HG02678 (cell line): ENCODE measurements around the gene IFFO2.

Source experiments
- ATAC-seq: cut with Tn5 transposase; IDR thresholded peaks from one replicate; pipeline ENCODE4 v1.9.1; 2021; ENCODE audit warnings: mild to moderate bottlenecking, moderate library complexity; ENCODE audit not compliant: unreplicated experiment

IFFO2 gene

DNA sequence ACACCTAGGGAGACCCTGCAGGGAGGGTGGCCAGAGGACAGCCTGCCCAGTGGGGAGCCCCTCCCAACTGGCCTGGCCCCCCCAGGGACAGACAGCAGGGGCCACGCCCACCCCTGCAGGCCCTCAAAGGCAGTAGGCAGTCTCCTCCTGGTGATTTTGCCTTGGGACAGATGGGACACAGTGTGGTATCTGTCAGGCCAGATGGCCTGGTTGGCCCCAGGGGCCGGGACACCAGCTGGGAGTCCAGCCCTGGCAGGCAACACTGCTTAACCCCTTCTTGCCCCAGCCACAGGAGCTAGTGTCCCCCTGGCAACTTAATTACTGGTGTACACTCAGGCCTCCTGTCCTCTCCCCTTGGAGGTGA, 17.8 kb downstream of the IFFO2 start:
- no peak for ATAC-seq

DNA sequence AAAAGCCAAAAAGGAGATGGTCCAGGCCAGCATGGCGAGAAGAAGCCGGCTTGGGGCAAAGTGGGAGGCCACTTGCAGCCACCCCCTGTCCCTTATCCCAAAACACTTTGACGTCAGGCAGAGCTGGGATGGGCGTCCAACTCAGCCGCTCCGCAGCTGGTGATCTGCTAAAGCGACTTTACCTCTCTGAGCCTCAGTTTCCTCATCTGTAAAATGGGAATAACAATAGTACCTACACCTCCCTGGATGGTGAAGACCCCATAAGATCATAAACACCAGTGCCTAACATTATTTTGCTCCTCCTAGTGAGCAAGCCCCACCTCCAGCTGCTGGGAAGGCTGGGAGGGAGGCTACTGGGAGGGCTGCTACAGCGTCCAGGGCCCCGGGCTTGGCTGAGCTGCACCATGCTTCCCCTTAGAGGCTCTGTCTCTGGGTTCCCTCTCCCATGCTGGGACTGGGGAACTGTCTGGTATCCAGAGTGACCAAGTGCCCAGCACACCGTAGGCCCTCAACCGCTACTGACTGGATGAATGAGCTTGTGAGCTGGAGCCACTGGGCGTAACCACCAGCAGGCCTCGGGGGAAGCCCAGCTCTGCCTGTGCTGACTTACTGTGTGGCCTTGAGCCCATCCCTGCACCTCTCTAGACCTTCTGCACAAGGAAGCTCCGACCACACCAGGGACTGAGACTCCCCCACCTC, 18.3 kb downstream of the IFFO2 start:
- ATAC-seq, result no peak

DNA sequence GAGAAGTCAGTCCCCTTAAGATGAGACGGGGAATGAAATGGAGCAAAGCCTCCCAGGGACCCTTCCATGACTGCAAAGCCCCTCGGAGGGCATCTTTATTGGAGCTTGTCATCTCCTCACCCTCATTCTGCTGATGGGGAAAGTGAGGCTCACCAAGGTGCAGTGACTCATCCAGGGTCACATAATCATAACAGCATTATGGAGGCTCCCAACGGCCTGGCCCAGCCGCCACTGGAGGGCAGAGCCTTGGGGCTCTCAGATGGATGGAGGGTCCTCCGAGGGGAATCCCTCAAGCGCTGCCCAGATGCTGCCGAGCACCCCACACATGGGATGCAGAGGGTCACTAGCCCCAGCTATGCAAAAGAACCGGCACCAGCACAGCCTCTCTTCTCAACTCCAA, 18.9 kb downstream of the IFFO2 start:
- ATAC-seq, result no peak

DNA sequence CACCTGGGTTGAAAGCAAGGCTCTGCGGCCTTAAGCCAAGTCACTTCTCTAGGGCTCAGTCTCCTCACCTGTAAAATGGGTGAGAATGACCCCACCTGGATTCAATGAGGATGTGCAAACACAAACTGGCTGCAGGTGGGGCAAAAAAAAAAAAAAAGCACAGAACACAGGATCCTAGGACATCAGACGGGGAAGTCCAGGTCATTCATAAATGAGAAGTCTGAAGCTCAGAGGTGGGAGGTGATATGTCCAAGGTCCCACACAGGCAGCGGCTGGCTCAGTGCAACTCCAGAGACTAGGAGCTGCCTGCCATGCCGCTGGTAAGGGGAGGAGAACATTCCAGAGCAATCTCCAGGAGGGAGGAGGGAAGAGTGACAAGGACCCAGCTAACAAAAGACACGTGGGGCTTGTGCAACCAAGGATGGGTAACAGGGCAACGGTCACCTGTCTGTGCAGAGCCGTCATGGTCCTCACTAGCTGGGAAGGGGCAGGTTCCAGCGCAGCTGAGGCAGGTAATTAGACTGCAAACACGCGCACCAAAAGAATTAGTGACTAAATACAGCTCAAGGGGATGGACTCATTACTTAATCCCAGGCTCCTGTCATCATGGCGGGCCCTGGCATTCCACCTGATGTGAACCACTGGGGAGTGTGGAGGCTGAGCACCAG, 19.5 kb downstream of the IFFO2 start:
- no peak for ATAC-seq

DNA sequence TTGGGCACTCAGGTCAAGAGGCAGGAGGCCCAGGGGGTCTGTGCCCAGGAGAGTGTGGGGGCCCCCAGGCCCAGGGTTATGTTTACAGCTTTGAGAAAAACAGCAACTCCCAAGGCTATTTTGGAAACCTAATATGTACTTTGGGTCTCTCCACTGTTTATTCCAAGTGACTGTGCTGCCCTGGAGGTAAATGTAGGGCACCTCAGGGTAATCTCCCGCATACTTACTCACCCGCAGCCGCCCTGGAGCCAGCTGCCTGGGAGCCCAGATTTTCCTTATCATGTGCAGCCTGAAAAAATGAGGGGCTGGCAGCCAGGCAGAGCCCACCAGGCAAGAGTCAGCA, 20.0 kb downstream of the IFFO2 start:
- no peak for ATAC-seq

DNA sequence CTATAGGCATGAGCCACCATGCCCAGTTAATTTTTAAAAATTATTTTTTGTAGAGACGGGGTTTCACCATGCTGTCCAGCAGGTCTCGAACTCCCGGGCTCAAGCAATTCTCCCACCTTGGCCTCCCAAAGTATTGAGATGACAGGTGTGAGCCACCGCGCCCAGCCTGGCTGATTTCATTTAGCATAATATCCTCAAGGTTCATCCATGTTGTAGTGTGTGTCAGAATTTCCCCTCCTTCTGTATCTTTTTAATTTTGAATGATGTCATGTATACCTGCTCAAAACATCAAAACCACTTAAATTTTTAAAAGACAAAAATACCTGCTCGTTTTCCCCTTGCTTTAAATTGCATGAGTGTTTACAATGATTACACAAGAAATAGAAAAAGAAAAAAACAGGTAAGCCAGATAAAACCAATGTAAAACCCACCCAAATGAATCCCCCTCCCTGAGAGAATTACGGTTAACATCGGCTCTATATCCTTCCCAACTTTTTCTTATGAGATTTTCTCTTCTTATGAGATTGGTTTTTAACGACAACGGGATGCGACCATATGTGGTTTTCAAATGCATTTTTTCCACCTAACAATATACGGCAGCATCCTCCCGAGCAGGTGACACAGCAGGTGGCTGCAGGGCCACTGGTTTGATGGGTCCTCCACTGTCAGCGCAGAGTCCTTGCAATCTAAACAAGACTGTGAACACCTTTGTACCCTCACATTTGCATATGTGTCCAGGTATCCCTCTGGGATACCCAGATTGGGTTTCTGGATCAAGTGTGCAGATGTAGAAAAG, 22.1 kb downstream of the IFFO2 start:
- ATAC-seq, result no peak

DNA sequence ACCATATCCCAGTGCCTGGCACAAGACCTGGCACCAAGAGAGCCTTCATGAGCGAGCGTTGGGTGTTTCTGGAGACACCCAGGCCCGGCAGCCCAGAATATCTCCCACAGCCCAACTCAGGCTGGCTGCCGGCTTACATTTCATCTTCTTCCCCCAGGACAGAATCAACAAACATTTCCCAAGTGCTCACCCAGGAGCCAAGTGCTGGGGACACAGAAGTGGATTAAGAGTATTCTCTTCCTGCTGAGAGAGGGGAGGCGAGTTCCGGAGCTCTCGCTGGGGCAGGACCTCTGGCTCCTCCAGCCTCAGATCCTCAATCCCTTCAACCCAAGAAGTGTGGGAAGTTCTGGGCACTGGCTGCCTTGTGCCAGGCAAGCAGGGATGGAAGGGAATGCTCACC, 23.6 kb downstream of the IFFO2 start:
- no peak for ATAC-seq

DNA sequence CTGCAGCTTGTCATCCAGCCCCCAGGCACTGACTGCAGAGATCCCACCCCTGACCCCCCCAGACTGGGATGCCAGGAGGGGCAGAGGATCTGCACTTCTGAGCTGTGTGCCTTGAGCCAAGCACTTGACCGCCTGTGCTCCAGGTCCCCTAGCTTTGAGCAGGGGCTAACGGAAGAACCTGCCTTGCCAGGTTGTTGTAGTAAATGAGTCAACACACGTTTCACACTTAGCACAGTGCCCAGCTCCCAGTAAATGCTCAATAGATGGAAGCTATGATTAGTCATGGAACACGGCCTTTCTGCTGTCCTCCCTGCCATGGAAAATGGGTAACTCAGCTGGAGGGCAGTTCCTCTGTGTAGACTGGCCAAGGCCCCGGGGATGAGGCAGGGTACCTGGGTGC, 24.1 kb downstream of the IFFO2 start:
- ATAC-seq, result no peak

DNA sequence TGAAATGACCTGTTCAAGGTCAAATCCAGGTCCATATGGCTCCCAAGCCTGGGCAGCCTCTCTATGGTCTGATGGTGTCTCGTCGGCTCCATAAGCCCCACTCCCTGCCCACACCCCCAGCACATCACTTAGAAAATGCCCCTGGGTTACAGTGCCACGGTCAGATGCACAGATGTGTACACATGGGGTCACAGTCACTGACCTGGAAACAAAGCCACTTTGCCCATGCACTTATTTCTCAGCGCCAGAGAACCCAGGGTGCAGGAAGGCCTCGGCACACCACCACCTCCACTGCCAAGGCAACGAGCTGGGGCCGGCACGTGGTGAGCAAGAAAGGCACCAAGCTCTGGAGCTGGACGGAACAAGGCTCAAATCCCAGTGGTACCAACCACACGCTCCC, 24.7 kb downstream of the IFFO2 start:
- ATAC-seq, result no peak

DNA sequence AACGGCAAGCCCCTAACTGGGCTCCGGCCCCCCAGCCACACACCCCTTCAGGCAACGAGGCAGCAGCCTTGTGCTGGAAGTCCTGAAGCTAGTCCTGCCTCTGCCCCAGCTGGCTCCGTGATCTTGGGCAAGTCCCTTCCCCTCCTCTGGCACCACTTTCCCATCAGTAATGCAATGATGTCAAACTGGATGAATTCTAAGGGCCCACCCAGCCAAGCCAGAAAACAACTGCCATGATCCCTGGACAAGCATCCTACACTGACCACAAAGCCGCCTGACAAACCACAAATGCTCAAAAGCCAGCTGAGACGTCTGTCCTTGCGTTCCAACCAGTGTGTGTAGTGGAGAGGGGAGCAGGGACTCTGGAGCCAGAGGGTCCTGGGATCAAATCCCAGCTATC, 26.8 kb downstream of the IFFO2 start:
- no peak for ATAC-seq

DNA sequence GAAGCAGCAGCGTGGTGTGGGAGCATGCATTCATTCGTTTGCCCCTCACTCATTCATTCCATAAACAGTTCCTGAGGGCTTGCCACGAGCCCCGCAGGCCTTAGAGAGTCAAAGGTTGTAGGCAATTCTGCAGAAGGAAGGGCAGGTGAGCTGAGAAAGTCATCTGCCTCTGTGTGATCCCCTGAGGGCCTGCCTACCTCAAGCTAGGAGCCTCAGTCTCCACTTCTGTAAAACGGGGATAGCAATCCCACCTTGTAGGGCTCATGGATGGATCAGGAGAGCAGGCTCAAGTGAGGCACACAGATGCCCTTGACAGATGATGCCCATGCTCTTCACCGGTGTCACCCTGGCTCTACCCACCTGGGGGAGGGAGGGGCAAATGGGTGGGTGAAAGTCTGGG, 27.5 kb downstream of the IFFO2 start:
- ATAC-seq, result no peak

DNA sequence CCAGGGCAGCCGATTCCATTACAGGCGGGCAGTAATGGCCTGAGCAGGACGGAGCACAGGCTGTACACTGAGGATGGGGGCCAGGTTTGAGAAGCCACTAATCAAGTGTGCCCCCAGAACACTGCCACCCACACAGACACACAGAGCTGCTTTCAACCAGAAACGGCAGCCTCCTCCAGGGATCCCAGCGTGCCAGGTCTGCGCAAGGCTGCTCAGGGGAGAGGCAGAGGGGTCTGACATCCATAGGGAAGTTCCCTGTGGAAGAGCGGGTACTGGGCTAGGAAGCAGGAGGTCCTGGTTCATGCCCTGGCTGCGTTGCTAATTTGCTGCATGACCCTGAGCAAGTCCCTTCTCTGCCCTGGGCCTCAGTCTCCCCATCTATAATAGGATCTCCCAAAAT, 28.1 kb downstream of the IFFO2 start:
- no peak for ATAC-seq

DNA sequence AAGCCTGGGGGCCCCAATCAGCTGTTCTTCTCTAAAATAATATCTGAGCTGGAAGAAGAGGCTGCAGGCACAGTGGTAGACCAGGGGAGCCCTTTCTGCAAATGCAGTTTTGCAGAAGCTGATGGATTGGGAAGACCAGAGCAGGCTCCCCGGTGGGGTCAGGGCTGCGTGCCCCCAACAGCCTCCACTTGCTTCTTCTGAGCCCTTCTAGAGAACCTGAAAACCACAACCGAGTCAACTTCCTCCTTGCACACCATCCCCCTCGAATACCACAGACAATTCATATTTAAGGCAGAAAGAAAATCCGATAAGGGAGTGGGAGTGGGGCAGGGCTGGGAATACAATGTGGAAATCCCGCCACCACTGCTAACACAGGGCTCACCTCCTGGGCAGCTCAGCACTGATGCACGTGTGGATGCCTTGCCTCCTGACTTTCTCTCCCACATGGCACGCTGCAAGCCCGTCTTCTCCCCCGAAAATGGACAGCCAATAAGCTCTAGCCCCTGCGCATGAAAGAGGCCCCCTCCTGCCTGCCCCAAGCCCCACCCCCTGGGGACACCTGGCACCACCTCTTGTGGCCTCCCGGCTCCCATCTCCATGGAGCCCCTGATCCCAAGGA, 28.7 kb downstream of the IFFO2 start:
- peak; percentile 42 for ATAC-seq

DNA sequence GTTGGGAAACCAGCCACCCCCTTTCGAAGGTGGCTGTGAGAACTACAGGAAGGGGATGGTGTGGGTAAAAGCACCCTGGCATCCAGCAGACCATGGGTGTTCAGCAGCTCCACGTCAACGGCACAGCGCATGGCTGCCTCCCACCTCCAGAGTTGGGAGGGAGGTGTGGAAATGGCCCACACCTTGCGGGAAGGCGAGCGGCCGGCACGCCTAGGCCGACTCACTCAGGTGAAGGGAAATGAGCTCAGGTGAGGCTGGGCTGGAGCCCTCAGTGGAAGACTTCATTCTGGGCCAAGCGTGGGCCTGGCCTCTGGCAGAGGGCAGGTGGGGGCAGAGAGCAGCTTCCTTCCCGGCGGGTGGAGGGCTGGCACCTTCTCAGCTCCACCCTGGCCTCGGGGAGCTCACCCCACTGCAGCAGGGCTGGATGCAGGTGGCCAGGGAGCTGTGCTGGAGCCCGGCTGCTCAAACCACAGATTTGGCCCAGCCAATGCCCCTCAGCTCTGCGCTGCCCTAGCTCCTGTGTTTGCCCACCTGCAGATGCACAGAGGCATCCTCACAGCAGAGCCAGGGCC, 29.3 kb downstream of the IFFO2 start:
- peak; percentile 26 for ATAC-seq

DNA sequence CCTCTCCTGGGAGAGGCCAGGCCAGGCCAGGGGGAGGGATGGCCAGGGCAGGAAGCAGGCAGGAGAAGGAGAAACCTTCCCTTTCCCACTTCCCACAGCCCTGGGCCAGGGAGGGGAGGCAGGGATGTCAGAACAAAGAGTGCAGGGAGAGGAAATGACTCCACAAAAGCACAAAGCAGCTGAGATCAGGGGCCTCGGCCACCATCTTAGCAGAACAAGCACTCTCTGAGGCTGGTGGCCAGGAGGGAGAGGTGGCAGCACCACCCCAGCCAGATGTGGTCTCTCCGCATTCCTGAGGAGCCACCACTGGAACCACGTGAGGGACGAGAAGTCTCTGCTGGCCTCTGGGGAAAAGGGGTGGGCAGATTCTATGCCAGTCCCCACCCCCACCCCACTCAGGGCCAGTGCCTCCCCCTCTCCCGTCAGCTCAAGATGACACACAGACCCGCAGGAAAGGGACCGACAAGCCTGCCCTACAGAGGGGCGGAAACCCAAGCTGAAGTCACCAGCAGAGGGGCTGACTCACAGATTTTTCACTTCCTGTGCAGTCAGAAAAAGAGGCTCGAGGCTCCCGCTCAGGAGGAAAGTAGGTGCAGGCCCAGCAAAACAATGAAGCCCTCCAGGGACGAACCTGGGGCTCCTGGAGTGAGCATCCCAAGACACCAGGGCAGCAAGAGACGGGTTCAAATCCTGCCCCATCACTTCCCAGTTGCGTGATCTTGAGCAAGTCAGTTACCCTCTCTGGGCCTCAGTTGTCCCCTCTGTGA, 30.0 kb downstream of the IFFO2 start:
- peak; percentile 64 for ATAC-seq

DNA sequence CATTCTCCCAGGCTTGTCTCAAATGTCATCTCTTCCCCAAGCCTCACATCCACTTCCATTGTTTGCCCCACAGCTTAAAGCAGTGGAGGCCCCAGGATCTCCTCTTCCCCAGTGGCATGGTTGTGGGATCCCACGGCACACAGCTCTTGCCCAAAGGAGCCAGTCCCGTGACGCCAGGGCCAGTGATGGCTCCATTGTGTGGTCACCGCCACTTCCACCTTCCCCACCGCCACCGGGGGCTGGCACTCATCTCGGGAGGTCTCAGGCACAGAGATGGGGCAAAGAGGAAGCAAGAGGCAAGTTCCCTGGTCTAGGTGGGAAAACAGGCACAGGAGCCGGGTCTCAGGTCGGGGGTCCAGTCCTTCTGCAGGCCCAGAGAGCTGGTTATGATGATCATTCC, 31.2 kb downstream of the IFFO2 start:
- no peak for ATAC-seq

DNA sequence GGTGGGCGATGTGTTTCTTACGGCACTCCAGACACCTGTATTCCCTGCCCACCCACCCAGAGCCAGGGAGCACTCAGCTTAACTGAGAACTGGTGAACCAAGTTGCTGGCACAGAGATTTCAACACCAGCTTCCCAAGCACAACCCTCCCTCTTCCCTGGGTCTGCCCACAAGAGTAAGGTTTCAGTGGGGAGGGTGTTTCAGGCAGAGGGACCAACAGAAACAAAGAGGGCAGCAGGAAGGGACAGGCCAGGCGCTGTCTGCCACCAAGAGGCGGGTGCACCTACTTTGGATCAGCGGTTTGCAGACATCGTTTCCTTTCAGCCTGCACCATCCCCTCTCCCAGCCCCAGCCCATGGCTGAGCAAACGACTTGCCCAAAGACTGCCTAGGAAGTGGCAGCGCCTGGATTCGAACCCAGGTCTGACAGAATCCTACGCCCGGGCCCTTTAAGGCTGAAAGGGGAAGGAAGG, 32.2 kb downstream of the IFFO2 start:
- ATAC-seq, result no peak

DNA sequence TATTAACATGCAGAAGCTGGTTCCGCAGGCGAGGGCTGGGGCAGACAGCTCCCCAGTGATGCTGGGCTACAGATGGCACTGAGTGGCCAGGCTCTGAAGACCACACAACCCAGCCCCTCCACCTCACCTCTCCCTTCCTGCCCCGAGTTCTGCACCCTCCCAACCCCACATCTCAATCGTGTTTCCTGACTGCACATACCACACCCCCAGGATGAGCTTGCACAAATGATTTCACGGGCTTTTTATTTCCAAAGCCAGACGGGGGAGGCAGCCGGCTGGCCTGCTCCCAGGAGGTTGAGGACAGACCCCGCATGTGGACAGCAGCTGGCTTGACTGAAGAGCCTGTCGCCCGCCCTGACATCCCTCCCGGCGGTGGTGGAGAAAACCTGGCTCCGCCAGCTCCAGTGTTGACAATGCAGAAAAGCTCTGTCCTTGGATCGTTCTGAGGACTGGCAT, 32.7 kb downstream of the IFFO2 start:
- no peak for ATAC-seq

DNA sequence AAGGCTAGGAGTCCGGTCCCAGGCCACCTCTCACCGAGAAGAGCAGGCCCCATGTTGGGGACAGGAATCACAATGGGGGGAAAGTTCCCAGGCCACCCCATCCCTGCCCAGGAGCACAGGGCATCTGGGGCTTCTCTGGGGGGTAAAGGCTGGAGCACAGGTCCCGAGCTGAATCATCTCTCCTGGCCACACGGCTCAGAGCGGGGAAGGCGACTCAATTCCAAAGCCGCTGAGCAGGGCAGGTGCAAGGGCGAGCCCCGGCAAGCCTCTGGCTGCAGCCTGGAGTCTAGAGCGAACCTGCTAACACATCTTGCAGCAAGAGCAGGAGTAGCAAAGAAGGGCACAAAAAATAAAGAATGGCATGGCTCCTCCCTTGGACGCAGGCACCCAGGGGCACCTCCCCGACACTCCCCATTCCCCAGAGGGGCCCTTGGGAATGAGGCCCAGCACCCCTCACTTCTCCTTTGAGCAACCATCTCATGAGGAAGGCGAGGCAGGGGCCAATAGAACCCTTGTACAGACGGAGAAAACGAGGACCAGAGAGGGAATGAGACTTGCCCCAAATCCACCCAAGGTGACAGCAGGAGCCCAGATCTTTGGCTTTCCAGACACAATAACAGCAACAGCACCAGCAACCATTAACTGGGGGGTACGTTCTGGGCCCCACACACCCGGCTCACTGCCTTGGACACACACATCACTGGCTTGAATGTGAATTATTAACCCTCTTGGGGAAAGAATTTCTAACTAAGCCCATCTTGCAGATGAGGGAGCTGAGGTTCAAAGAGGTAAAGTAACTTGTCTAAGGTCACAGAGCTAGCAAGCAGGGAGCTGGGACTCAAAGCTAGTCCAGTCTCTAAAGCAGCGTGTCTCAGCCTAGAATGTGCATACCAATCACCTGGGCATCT, 33.4 kb downstream of the IFFO2 start:
- ATAC-seq, result no peak
